LoVo (cell line): Measurements from ENCODE around the gene RAPGEF2.
A peak's percentile ranks its signal among the peaks of the same experiment; 100 is the strongest.
"Not testable (repeated sequence)": the region's sequence is repeated elsewhere in the genome, so short reads cannot be mapped to it uniquely, and the experiment has no call there.

Experiments used
- DNase-seq: peaks from one replicate; pipeline ENCODE4 v3.0.0-alpha.2; 2016; ENCODE audit warnings: low spot score

Gene RAPGEF2

DNA sequence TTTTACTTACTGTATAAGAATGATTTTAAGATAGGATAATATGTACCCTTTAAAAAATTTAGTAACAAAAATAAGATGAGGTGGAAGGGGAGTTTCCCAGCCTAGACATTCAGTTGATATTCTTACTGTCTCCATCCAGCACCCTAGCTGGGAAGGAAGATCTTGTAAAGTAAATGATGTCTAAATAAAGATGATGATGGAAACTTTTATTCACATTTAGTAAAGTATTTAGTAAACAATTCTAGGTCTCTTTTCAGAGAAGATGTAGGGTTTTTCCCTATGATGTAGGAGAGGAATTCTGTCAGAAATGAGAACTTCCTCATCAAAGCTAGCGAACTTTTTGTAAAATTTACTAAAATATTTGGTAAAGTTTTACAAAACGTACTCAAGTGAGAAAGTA, 136.8 kb downstream of the RAPGEF2 start:
- DNase-seq = no peak

DNA sequence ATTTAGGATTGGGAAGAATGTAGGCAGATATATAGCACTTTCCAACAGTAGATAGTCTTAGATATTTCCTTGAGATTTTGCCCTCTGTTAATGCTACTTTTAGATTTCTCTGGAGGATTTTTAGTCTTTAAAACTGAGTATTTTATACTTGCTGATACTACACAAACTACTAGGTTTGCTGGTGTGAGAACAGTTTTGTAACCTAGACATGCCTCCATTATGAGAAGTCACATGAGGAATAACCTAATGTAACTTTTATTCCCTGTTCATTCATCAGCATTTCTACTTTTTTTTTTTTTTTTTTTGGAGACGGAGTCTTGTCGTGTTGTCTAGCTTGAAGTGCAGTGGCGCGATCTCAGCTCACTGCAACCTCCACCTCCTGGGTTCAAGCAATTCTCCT, 137.2 kb downstream of the RAPGEF2 start:
- DNase-seq = no peak

DNA sequence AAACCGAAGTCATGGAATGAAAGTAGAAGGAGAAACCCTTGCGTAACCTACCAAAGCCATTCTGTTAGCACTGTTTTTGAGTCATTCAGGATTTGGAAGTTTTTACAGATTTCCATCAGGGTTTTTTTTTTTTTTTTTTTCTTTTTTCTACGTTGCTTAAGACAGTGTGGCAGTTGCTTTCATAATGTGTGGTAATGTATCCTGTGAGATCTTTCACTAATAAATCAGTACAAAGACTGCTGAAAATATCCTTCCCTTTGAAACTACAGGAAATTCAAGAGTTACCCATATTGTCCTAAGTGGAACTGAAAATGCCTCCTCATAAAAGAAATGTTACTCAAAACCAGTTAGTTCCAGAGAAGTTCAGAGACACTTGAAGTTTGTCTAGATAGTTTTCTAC, 137.8 kb downstream of the RAPGEF2 start:
- DNase-seq = no peak

DNA sequence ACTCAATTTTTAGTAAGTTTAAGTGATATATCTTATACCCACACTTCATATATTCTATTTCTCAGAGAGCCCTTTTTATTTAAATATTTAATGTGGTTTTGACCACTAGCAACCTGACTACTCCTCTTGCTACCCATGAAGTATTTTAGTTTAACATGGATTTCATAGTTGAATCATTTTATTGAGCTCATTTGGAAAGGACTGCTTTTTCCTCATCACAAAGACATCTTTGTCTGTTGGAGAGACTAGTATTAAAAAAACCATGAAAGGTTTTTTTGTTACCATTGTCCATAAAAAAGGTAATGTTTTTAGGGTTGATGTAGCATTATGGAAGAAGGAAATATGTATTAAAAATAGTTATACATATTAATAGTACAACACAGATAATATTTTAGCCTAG, 139.5 kb downstream of the RAPGEF2 start:
- DNase-seq = no peak

DNA sequence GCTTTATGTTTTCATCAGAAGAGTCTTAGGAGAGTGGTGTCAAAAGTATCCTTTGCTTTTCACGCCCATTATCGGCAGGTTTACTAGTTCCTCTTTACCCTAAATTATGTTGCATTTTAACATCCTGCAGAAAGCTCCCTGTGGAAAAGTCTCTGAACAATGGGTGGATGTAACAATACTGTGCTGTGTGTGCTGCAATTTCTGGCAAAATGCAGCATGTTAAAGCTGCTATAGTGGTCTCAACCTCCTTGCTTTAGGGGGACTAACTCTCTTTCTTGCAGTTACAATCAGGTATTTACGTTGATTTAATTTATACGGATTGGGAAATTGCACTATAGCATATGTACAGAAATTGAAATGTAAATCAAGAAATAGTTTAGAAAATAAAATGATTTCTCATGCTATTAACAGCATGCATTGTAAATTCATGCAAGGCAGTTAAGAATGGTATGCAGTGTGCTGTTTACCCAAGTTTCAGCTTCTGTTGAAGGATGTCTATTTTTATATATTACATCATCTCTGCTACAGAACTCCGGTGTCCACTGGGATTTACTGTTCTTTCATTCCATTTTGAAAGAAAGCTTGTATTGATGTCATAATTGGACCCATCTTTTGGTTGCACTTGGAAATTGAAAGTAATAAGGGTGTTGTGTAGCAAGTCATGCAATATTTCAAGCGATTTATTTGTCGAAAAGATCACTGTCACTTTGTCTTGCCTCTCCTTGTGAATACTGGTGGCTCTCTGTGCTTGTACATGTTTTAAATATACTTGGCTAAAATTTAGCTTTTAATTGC, 145.7 kb downstream of the RAPGEF2 start:
- DNase-seq = no peak

DNA sequence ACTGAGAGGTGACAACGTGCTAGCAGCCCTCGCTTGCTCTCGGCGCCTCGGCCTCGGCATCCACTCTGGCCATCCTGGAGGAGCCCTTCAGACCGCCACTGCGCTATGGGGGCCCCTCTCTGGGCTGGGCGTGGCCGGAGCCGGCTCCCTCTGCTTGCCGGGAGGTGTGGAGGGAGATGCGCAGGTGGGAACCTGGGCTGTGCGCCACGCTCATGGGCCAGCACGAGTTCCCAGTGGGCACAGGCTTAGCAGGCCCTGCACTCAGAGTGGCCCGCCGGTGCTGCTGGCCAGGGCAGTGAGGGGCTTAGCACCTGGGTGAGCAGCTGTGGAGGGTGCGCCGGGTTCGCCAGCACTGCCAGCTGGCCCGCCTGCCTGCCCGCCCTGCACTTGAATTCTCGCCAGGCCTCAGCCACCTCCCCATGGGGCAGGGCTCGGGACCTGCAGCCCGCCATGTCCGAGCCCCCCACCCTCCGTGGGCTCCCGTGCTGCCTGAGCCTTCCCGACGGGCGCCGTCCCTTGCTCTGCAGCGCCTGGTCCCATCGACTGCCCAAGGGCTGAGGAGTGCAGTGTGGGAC, 148.0 kb downstream of the RAPGEF2 start:
- DNase-seq = no peak

DNA sequence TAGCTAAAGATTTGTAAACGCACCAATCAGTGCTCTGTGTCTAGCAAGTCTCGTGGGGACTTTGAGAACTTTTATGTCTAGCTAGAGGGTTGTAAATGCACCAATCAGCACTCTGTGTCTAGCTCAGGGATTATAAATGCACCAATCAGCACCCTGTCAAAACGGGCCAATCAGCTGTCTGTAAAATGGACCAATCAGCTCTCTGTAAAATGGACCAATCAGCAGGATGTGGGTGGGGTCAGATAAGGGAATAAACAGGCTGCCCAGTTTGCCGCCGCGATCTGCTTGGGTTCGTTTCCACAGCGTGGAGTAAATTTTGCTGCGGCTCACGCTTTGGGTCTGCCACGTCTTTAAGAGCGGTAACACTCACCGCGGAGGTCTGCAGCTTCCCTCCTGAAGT, 148.7 kb downstream of the RAPGEF2 start:
- not testable (repeated sequence) for DNase-seq

DNA sequence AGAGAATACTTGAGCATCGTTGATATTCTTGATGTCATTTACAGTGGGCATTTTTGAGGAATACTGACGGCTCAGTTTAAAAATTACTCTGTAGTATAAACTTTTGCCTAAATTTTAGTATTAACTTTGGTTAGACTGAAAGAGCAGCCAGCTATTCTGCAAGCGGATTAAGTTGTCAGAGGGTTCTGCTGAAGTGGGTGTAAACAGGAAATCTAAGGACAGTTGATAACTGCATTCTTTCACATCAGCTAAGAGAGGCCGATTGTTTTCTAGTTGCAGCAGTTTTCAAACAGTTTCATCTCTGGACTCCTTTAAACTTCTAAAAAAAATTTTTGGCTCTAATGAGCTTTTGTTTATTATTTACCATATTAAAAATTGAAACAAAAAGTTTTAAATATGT, 149.6 kb downstream of the RAPGEF2 start:
- DNase-seq = no peak

DNA sequence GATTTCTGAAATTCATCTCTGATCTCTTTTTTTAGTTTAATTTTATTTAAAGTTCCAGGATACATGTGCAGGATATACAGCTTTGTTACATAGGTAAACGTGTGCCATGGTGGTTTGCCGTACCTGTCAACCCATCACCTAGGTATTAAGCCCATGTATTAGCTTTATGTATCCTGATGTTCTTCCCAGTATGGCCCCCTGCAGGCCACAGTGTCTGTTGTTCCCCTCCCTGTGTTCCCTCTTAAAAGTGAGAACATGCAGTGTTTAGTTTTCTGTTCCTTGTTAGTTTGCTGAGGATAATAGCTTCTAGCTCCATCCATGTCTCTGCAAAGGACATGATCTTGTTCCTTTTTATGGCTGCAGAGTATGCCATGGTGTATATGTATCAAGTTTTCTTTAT, 153.2 kb downstream of the RAPGEF2 start:
- no peak for DNase-seq

DNA sequence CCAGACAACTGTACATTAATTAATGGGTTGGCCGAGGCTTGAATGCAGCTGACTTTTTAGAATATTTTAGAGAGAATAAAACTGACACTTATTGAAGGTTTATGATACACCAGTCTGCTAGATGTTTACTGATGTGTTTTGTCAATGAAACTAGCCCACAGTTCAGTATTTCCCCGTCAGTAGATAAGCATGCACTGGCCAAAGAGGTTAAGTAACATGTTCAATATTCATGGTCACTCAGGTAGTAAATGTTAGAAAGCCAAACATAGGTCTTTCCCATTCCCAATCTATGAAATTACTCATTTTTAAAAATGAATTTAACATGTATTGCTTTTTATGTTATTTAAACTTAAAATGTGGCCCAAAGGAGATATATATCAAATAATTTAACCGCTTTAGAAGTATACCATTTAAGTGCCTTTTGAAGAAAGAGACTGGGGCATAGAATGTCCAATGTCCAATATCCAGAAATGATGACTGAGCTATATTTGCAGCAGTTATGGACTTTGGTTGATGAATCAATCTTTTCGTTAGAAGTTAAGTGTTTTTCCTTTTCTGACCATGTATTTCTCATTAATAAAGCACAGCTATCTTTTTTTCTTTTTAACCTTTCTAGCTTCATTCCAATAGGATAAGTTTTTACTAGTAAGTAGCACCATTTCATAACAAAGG, 156.1 kb downstream of the RAPGEF2 start:
- DNase-seq = no peak

DNA sequence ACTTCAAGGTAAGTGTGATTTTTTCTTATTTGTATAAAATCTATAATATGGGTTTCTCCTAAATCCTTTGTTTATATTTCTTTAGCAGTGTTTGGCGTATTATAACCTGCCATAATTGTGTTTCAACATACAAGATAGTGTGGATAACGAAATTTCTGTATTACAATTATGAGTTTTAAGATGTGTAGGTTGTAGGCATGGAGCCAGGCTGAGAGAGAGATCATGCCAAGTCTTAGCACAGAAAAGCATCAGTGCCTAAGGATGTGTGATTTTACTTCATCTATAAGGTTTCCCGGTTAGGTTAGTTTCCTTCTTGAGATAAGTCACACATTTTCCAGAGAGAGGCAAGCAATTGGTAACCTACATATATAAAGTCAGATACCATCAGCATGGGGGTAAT, 161.2 kb downstream of the RAPGEF2 start:
- no peak for DNase-seq

DNA sequence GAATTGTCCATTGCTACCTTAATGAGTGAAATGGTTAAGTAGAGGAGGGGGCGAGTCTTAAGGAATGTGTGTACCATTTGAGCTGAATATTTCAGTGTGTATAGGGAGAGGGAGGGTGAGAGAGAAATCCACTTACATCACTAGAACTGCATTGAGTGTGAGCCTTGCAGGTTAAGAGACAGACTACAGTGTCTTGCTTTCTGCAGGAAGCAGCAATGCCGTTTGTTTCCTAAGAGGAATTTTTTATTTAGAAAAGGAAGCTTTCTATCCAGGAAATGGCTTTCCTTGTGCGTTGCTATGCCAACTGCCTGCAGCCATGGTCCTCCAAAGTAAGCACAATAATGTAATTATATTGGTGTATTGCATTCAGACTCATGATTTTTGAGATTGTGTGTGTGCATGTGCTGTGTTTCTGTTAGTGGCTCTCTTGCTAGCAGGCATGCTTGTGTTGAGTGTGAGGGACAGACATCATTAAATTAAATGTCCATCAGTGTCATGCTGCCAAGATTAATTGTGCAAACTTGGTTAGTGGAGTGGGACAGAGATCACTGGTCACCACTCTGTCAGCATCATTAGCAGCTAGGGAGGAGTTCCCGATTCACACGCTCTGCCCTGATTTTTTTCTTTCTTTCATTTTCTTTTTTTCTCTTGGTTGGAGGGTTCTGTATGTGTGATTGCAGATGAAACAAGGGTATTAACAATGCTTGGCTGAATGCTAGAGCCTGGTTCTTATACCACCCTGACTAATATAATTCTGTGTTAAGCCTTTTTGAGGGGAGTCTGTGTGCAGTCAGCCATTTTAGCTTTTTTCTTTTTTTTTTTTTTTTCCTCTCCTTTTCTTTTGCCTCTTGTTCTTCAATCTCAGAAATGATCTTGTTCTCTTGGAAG, 164.3 kb downstream of the RAPGEF2 start:
- DNase-seq = no peak

DNA sequence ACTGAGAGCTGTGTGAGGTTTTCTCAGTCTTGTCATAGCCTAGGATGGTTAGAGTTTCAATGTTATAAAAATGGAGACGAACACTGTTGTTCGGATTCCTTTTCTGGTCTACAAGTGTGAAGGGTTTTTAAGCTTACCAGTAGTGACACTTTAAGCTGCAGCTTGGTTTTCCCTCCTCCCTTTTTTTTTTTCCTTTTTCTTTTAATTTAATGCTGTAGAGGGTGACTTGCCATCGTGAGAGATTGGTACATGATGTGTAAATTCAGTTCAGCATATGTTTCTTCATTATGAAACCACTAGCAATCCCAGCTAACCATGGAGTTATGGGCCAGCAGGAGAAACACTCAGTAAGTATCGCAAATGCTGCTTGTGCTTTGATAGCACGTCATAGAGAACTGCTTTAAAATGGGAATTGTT, 165.0 kb downstream of the RAPGEF2 start:
- DNase-seq = no peak

DNA sequence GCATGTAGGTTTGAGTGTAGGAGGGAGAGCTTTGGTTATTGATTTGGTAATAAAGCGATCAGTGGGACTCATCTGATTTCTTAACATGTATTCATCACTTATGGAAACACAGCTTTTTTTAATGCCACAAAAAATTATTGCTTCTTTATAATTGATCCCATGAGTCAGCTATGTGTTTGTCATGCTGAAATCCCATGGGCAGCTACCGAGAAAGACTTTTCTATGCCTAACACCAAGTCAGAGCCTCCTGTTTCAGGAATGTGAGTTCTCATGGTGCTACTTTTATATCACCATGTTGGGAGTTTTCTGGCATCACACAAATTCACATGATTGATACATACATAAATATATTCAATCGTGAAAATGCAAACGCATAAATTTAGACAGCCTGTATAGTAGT, 165.7 kb downstream of the RAPGEF2 start:
- DNase-seq = no peak

DNA sequence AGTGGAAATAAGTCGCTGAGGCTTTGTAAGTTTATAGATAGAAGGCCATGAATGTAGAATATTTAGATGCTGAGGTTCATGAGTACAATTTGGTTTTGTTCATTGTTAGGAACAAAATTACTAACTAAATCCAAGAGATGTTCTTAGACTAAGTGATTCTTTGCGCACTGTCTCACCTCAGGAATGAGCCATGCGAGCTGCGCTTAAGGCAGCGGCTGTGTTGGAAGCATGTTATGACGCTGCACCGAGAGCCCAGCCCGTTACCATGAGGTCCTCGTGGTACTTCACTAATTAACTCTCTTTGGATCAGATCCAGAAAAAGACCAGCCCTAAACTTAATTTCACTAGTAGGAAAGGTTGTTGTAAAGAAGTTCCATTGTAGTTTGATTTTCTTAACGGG, 166.2 kb downstream of the RAPGEF2 start:
- DNase-seq = no peak

DNA sequence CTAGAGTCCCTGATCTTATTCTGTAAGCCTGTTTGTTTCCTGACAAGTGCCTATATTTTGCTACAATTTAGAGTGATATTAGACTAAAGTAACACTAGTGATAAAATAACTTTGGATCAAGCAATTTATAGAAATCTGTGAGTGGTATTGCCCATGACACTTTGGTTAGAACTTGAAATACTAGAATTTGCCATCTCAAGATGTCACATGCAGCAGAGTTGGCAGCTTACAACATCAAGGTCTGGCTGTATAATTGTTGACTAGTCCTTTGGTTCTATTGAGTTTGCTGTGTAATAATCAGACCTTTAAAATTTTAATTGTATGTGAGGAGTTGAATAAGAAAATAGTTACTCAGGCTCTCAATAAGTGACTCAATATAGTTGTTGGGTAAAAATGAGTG, 167.1 kb downstream of the RAPGEF2 start:
- no peak for DNase-seq

DNA sequence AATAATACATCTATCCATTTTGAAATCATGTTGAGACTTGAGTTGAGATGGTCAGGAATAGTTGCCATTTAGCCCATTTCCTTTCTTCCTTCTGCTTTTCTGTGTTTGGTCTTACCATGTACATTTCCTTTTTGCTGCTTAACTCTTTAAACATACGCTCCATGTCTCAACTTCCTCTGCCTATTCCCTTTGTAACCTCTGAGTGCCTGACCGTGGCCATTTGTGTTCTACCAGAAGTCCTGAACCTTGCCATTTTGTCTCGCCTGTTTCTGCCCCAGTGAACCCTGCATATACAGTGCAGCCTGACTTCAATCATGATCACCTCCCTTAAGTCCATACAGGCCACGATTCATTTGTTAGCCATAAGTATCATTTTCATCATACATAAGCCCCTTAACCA, 169.0 kb downstream of the RAPGEF2 start:
- no peak for DNase-seq

DNA sequence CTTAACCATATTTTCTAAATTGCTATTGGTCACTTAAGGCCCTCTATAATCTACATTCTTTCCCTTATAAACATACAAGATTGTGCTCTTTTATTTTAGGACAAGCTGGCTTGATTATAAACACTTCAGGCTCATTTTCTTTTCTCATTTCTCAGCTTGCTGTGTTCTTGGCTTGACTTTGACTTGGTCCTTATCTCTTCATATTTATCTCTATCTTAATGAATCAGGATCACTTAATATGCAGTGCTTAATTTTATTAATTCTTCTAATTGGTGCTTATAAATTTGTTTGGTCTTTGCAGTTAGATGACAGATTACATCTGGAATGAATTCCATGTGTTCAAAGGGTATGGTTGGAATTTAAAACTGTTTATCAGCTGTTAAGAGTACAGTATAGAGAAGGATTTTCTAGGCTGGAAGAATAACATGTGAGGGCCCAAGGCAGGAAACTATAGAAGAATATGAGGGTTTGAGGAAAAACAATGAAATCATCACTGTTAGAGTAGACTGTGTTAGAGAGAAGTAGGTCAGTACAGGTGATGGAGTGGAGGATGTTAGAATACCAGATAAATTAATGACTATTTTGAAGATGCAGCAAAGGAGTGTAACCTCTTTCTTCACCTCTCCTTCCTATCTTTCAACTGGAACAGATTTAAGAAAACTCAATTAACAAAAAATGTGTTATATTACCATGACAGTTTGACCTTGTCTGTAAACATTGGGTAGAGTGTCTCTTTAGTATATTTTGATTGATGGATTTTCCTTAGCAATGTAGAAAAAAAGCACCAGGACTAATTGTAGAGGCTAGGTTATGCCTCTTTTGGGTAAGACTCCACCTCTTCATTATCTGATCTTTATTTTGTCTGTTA, 169.6 kb downstream of the RAPGEF2 start:
- DNase-seq = no peak

DNA sequence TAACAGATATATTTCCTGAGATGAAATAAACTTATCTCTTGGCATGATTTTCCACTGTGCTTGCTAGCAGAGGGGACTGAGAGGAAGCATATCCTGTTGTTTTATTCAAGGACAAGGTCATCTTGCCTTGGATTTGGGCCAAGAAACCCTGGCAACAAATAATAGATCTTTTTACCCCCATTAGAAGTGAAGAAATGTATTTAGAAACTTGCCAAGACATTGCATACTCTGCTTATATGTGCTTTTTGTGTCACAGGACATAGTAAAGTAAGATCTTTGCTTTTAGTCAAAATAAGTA, 170.2 kb downstream of the RAPGEF2 start:
- DNase-seq = peak; percentile 47

DNA sequence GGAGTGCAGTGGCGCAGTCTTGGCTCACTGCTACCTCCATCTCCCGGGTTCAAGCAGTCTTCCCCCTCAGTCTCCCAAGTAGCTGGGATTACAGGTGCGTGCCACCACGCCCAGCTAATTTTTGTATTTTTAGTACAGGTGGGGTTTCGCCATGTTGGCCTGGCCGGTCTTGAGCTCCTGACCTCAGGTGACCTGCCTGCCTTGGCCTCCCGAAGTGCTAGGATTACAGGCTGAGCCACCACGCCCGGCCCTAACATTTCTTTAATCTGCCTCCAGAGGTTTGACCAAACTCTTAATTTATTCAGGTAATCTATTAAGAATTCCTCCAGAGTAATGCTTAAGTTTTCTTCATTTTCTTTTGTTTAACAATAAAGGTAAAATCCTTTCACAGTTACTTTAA, 171.0 kb downstream of the RAPGEF2 start:
- peak; percentile 38 for DNase-seq

DNA sequence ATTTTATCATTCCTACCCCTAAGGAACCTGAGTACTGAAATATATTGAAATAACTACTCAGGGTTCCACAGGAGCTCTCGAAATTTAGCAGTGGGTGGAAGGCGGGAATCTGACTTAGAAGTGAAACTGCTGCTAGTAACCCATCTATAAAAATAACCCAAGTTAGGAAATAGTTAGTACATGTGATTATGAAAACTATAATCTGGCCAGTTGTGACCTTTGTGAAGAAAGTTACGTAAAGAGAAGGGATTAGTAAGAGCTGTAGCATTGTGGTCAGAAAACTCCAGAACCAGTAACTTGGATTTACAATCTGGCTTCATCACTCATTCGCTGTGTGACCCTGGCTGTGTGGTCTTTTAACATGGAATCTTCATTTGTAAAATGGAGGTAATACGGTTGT, 175.5 kb downstream of the RAPGEF2 start:
- no peak for DNase-seq

DNA sequence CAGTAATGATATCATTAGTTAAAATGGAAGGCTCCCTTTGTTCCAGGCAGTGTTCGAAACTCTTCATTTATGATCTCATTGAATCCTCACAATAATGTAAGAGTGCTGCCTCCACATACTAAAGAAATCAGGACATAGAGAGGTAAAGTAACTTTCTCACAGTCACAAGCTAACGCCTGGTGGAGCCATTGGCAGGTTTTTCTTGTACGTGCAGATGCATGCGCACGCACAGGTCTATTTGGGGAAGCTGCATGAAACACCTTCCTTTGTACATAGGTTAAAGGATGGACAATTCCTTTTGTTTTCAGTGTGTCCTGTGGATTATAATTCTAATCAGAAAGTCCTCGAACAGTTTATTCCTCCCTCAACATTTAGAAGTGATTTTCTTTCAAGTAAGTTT, 176.2 kb downstream of the RAPGEF2 start:
- no peak for DNase-seq
